MM.1S (cell line): ENCODE data around the gene IFT122.
"Not testable (repeated sequence)": the region's sequence is repeated elsewhere in the genome, so short reads cannot be mapped to it uniquely, and the experiment has no call there.

Experiments
- DNase-seq: peaks from one replicate; pipeline ENCODE4 v3.0.0-alpha.2; 2015
- H2AFZ ChIP-seq: fragments of 300-600 bp; sonication (generic); 2 replicates; pipeline ENCODE4 v1.6.0; 2016; ENCODE audit warnings: antibody characterized with exemption, low read length
- H3F3A ChIP-seq: fragments of 300-600 bp; sonication (generic); 2 replicates; pipeline ENCODE4 v1.6.1; 2016; ENCODE audit warnings: mild to moderate bottlenecking, antibody characterized with exemption, low read length, moderate library complexity, mixed read lengths; ENCODE audit not compliant: insufficient read depth
- H3K27ac ChIP-seq: fragments of 300-600 bp; sonication (generic); 2 replicates; pipeline ENCODE4 v1.5.1; 2016; ENCODE audit warnings: mild to moderate bottlenecking, low read length
- H3K27me3 ChIP-seq: fragments of 300-600 bp; sonication (generic); replicated peaks from 2 replicates; pipeline ENCODE4 v1.6.0; 2016; ENCODE audit warnings: low read length; ENCODE audit not compliant: insufficient read depth
- H3K36me3 ChIP-seq: fragments of 300-600 bp; sonication (generic); replicated peaks from 2 replicates; pipeline ENCODE4 v1.6.1; 2016; ENCODE audit warnings: mild to moderate bottlenecking, low read length, mixed read lengths; ENCODE audit not compliant: insufficient read depth
- H3K4me1 ChIP-seq: fragments of 300-600 bp; sonication (generic); 2 replicates; pipeline ENCODE4 v1.6.1; 2016; ENCODE audit warnings: low read length, mixed read lengths
- H3K4me2 ChIP-seq: fragments of 300-600 bp; sonication (generic); 2 replicates; pipeline ENCODE4 v1.6.0; 2016; ENCODE audit warnings: low read depth, low read length
- H3K4me3 ChIP-seq: fragments of 300-600 bp; sonication (generic); 2 replicates; pipeline ENCODE4 v1.5.1; 2016; ENCODE audit warnings: low read length, mixed read lengths
- H3K79me2 ChIP-seq: fragments of 300-600 bp; sonication (generic); 2 replicates; pipeline ENCODE4 v1.6.1; 2016; ENCODE audit warnings: mixed run types, low read length, mixed read lengths
- H3K9ac ChIP-seq: fragments of 300-600 bp; sonication (generic); 2 replicates; pipeline ENCODE4 v1.6.1; 2016; ENCODE audit warnings: low read length, mixed read lengths
- H3K9me2 ChIP-seq: fragments of 300-600 bp; sonication (generic); replicated peaks from 2 replicates; pipeline ENCODE4 v1.6.1; 2016; ENCODE audit warnings: mild to moderate bottlenecking, low read length, mixed read lengths; ENCODE audit not compliant: insufficient read depth
- H3K9me3 ChIP-seq: fragments of 300-600 bp; sonication (generic); replicated peaks from 2 replicates; pipeline ENCODE4 v1.6.1; 2016; ENCODE audit warnings: mild to moderate bottlenecking, low read length, mixed read lengths; ENCODE audit not compliant: insufficient read depth
- H4K20me1 ChIP-seq: fragments of 300-600 bp; sonication (generic); 2 replicates; pipeline ENCODE4 v1.6.1; 2016; ENCODE audit warnings: mild to moderate bottlenecking, low read length, moderate library complexity, mixed read lengths; ENCODE audit not compliant: insufficient read depth
- CTCF ChIP-seq: fragments of 300-600 bp; sonication (generic); IDR thresholded peaks from 2 replicates; pipeline ENCODE4 v1.5.1; 2016; ENCODE audit warnings: antibody characterized with exemption, low read length, mixed read lengths
- EZH2 ChIP-seq: fragments of 300-600 bp; sonication (generic); optimal IDR thresholded peaks from 2 replicates; pipeline ENCODE3; 2017; ENCODE audit warnings: low read depth, mild to moderate bottlenecking, antibody characterized with exemption, low read length, mixed read lengths
- EZH2phosphoT487 ChIP-seq: fragments of 300-600 bp; sonication (generic); IDR thresholded peaks from 2 replicates; pipeline ENCODE4 v1.6.1; 2018; ENCODE audit warnings: antibody characterized with exemption, low read length

IFT122 gene

GRCh38 chr3:129475863-129476262, 35.8 kb downstream of the IFT122 start:
- H3K27me3 ChIP-seq, result no peaks in the 10 kb centered on the region
- H3K36me3 ChIP-seq, result no peaks in the 10 kb centered on the region
- DNase-seq, result no peak
- no peak overlapping the region for H3K27ac ChIP-seq
- H4K20me1 ChIP-seq, result no peaks in the 10 kb centered on the region
- H3F3A ChIP-seq, result no peaks in the 10 kb centered on the region
- H3K9me3 ChIP-seq, result no peaks in the 10 kb centered on the region
- H3K9ac ChIP-seq, result no peak overlapping the region
- H3K4me2 ChIP-seq, result no peak overlapping the region
- H3K9me2 ChIP-seq, result no peaks in the 10 kb centered on the region
- no peak overlapping the region for H3K4me3 ChIP-seq
- TF ChIP-seq EZH2 (no peak), CTCF (no peak), EZH2phosphoT487 (no peak)
- H2AFZ ChIP-seq, result no peak overlapping the region
- H3K4me1 ChIP-seq, result no peaks in the 10 kb centered on the region
- H3K79me2 ChIP-seq, result no peaks in the 10 kb centered on the region

GRCh38 chr3:129476586-129476985, 36.6 kb downstream of the IFT122 start:
- no peaks in the 10 kb centered on the region for H3F3A ChIP-seq
- H4K20me1 ChIP-seq, result no peaks in the 10 kb centered on the region
- no peaks in the 10 kb centered on the region for H3K4me1 ChIP-seq
- H3K36me3 ChIP-seq, result no peaks in the 10 kb centered on the region
- DNase-seq, result no peak
- H3K9me2 ChIP-seq, result no peaks in the 10 kb centered on the region
- no peaks in the 10 kb centered on the region for H3K9me3 ChIP-seq
- H2AFZ ChIP-seq, result no peak overlapping the region
- H3K27me3 ChIP-seq, result no peaks in the 10 kb centered on the region
- H3K9ac ChIP-seq, result no peak overlapping the region
- H3K4me2 ChIP-seq, result no peak overlapping the region
- TF ChIP-seq EZH2, result no peak
- TF ChIP-seq CTCF, result no peak
- no peak for TF ChIP-seq EZH2phosphoT487
- no peaks in the 10 kb centered on the region for H3K79me2 ChIP-seq
- no peak overlapping the region for H3K4me3 ChIP-seq
- no peak overlapping the region for H3K27ac ChIP-seq

GRCh38 chr3:129481225-129481765, 41.3 kb downstream of the IFT122 start:
- not testable (repeated sequence) for H4K20me1 ChIP-seq, H3K4me1 ChIP-seq, H3K36me3 ChIP-seq, H3K4me2 ChIP-seq, H3F3A ChIP-seq, DNase-seq, H3K27ac ChIP-seq, H3K27me3 ChIP-seq, H3K9ac ChIP-seq, H3K4me3 ChIP-seq, H3K9me3 ChIP-seq, H2AFZ ChIP-seq, H3K9me2 ChIP-seq, H3K79me2 ChIP-seq

- H2AFZ ChIP-seq, result no peak overlapping the region
- no peaks in the 10 kb centered on the region for H3K79me2 ChIP-seq
- no peak overlapping the region for H3K27ac ChIP-seq
- no peaks in the 10 kb centered on the region for H3K27me3 ChIP-seq
- no peak for DNase-seq
- H4K20me1 ChIP-seq, result no peaks in the 10 kb centered on the region
- no peak overlapping the region for H3K4me3 ChIP-seq
- H3K9me3 ChIP-seq, result no peaks in the 10 kb centered on the region
- H3K9me2 ChIP-seq, result no peaks in the 10 kb centered on the region
- H3K4me1 ChIP-seq, result no peaks in the 10 kb centered on the region
- H3K9ac ChIP-seq, result no peak overlapping the region
- no peaks in the 10 kb centered on the region for H3K36me3 ChIP-seq
- no peaks in the 10 kb centered on the region for H3F3A ChIP-seq
- H3K4me2 ChIP-seq, result no peak overlapping the region
- TF ChIP-seq CTCF (no peak), EZH2 (no peak), EZH2phosphoT487 (no peak)
These were observed 41.8 kb downstream of the IFT122 start for GRCh38 chr3:129481766-129482332.
